ENCODE results near the gene POLR3B.
"Not testable (repeated sequence)": the region's sequence is repeated elsewhere in the genome, so short reads cannot be mapped to it uniquely, and the experiment has no call there.

POLR3B gene

GRCh38 chr12:106417926-106418910 lies 60.7 kb downstream of the POLR3B start:
- DNase-seq = no peak

DNA sequence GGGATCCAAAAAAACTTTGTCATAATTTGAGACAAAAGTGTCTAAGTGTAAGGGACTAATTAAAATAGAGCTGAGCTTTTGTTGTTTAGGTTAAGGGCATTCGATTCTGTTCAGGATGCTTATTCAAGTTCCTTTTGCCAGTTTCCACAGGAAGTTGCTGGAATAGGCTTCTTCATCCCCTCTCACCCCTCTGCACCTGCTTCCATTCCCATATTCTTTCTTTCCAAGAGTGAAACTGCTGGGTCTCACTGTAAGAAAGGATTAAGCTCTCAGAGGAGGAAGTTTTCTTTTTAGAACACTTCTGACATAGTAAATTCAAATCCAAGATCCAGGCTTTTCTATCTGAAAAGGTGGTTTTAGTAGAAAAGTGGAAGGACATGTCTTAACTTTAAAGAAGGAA lies 61.4 kb downstream of the POLR3B start:
- DNase-seq = no peak

GRCh38 chr12:106423291-106423690 lies 65.7 kb downstream of the POLR3B start:
- no peak for DNase-seq

DNA sequence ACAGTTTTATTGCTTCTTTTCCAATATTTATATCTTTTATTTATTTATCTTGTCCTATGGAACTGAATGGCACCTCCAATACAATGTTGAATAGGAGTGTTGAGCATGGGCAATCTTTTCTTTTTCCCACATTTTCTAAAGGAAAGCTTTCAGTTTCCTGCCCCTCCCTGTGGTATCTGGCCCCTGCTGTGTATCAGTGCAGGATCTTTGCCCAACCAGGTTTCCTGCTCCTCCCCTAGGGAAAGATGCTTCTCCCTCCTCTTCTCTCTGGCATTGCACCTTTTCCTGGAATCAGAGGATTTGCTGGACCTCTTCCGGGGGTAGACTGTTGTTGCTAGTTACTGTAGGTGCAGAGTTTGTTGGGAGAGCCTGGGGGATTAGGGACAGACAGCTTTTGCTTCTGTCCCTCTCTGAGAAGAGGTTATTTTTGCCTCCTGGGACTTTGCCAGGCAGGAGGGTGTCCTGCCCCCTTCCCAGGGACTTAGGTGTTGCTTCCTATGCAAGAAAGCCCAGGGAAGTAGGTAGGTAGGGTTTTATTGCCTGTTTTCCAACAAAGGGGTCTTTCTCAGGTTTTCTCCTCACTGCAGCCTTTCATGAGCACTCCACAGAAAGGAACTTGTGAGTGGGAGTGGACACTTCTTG lies 67.6 kb downstream of the POLR3B start:
- no peak for DNase-seq

DNA sequence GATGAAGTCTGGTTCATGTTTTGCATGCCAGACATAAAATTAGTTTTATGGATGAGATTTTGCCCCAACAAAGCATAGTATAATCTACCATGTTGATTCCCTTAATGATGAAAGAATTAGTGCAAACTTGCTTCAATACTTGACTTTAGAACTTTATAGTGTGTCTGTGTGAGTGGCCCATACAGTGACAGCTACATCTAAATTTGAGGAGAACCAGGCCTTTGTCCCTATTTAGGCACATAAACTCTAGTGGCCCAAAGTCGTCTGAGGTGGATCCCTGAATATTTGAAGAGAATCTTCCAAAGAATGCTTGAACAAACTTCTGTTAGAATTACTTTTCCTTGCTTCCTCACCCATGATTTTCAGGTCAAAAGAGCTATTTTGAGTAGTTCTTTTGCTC lies 70.4 kb downstream of the POLR3B start:
- no peak for DNase-seq

DNA sequence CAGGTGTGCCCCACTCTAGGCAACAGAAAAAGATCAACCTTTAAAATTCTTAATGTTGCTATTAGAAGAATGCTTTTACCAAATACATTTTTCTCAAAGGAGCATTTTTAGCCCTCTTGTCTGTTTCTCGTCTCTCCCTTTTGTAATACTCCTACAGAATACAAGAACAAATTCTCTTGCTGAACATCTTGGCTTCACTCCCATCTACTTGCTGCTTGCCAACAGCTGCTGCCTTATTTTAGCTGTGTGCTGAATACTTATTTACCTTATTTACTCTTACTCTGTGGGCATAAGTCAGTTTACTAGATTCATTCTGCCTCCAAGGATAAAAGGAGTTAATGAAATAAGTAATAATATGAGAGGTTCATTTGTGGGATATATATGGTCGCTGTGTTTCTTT lies 70.8 kb downstream of the POLR3B start:
- no peak for DNase-seq

- DNase-seq = no peak
Observed at GRCh38 chr12:106429043-106429552, 71.5 kb downstream of the POLR3B start.

- DNase-seq = no peak
Observed at GRCh38 chr12:106429636-106430035, 72.1 kb downstream of the POLR3B start.

DNA sequence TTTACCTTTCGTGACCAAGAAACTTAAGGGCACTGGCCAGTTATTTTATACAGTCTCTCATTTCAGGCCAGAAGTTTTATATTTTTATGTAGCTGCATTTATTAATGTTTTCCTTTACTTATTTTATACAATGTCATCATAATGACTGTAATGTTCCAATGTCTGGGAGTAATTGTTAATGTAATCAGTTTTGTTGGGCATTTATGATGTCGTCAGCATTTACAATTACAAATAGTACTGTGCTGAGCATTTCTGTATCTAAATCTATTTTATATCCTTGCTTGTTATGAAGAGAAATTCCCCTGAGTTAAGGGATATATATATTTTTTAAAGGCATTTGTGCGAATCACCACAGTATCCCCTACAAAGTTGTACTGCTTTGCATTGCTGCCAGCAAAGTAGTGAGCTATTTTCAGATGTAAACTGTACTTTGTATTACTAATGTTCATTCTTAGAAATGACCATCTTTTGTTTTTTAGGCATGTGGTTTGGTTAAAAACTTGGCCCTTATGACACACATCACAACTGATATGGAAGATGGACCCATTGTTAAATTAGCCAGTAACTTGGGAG lies 74.4 kb downstream of the POLR3B start:
- DNase-seq = no peak

DNA sequence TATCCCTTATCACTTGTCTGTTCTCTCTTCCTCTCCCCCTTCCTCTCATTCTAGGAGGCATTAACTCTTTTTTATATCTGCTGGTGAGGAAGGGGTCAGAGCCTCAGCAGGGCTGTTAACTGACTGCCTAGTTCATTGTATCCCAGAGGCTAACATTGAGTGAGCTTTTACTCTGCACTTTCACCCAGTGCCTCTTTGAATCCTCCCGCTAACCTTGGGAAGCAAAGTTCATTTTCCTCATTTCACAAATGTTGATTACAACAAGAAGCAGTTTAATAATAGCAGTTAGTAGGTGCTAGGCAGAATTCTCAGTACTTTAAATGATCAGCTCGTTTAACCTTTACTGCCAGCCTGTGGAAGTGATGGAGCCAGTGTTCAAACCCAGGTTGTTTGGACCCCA lies 75.5 kb downstream of the POLR3B start:
- no peak for DNase-seq

- no peak for DNase-seq
Observed at GRCh38 chr12:106434526-106434925, 77.0 kb downstream of the POLR3B start.

DNA sequence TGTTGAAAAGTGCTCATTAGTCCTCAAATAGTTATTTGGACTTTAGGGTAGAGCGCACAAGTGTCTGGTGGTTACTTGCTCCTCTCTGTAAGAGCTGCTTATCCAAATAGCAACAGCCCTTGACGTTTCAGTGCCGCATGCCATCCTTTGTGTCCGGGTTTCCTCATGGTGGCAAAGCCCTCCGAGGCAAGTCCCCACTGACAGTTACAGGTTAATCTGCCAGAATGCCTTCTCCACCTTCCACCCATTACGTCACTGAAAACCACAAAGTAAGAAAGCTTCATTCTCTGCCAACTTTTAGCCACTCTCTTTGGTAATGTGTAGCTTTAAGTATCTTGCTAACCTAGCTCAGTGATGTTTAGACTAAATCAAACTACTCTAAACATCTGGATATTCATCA lies 78.6 kb downstream of the POLR3B start:
- DNase-seq = no peak

DNA sequence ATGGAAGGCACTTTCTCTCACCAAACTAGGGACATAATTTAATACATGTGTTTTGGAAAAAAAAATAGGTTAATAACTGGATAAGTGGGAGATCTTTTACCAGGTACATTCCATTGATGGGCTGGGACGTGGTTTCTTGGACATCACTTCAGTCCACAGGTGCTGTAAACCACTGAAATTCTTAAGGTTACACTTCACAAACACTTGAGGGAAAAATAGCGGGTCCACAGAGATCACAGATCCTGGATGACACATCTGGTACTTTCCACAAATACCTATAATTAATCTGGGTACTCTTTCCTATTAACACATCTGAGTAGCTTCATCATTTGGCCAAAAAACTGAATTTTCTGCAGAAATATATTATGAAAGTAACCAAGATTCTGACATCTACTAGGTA lies 85.0 kb downstream of the POLR3B start:
- no peak for DNase-seq

DNA sequence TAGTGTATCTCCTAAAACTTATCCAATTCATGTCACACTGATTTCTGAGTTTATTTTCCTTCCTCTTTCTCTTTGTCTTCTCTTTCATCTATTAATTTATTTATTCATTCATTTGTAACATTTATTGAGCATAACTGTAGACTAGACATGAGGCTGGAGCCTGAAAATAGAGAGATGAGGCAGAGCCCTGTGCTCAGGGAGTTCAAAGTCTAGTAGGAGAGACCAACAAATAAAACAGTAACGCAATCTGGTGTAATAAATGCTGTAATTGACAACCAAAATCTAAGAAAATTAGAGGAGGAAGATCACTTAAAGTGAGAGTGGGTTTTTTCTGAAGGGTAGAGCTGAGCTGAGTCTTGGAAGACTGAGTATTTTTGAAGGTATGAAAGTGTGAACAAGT lies 87.5 kb downstream of the POLR3B start:
- DNase-seq = no peak

- no peak for DNase-seq
Observed at GRCh38 chr12:106445959-106446358, 88.4 kb downstream of the POLR3B start.

DNA sequence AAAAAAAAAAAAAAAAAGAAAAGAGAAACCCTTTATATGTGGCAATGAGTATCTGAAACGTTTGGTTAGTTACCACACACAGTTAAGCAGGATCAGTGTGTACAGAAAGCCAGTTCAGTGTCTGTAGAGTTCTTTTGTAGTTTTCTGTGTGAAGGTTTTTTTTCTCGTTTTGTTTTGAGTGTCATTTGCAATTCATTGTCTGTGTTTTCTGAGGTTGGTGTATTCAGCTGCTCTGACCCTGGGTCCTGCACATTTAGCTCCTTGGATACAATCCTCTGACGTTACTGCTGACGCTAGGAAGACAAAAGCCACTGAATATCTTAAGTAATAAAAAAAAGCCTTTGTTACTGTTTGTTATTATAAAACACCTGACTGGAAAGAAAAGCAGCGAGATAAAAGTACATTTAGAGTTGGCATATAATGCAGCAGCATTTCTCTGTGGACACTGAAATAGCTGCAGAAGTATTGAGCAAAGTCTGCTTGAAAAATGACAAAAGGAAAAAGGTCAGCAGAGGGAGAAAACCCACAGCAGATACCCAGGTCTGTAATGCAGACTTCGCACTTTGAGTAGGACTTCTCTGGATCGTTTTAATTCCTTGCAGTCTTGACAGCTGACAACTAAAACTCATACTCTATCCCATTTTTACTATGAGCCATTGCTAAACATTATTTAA lies 89.0 kb downstream of the POLR3B start:
- no peak for DNase-seq

DNA sequence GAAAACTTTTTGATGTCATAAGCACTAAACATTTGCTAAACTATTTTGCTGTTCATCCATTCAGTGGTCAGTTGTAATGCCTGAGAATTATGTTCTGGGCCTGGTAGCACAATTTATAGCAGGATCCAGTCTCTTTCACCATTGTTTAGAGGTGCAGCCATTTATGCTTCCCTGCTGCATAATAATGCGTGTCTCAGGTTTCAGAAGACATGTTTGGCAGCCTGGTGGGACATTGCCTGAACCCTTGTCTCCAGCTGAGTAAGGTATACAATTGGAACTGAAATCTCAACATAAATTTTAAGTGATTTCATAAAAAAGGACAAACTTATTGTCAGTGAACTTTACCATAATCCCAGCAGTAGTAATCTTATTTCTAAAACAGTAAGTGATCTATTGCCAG lies 94.8 kb downstream of the POLR3B start:
- DNase-seq = no peak

DNA sequence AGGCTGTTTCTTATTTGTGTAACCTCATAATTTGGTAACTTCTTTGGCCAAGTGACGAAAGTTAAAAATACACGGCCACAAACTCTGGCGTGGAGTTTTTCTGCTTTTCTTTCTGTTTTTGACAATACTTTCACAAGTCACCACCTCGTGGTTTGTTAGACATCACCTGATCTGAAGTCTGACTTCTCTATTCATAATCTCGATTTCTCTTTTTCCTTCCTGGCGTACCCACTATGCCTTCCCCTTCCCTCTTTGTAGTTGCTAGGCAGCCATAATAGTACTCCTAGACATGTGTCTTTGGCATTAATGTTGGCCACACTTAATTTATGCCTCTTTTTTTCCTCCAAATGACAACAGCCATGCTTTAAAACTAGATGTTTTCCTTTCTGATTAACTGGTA lies 97.6 kb downstream of the POLR3B start:
- DNase-seq = no peak

DNA sequence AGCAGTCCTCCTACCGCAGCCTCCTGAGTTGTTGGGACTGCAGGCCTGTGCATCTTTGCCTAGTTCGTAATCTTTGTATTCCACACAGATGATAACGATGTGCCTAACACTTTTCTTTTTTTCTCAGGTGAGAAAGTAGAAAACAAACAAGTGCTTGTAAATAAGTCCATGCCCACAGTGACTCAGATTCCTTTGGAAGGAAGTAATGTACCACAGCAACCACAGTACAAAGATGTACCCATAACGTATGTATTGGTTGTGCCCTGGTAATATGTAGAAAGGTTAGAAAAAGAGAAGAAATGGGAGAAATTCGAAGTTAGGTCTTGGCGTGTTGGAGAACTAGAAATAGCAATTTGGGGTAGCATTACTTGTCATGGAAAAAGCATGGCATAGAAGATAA lies 101.6 kb downstream of the POLR3B start:
- no peak for DNase-seq

- no peak for DNase-seq
Observed at GRCh38 chr12:106459534-106459933, 102.0 kb downstream of the POLR3B start.

DNA sequence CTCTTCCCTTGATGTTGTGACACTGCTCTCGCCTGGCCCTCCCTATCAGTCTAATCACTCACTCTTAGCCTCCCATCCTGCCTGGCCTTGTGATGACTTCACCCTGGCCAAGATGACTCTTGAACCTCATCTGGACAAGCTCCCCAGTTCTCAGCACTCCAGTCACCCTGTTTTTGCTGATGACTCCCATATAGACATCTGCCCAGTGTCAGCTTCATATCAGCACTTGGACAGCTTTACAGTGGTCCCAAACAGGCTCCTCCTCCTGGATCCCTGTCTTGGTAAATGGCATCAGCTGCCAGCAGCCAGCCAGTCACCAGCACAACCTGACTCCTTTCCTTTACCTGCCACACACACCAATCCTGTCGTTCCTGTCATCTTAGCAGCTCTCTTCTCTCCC lies 104.2 kb downstream of the POLR3B start:
- no peak for DNase-seq

GRCh38 chr12:106465605-106466004 lies 108.1 kb downstream of the POLR3B start:
- DNase-seq = not testable (repeated sequence)

- not testable (repeated sequence) for DNase-seq
Observed at GRCh38 chr12:106475662-106476061, 118.1 kb downstream of the POLR3B start.

Data from right forelimb (tissue), 1 donor.